H9 (cell line): ENCODE measurements around the gene PDRG1. TPM values are rescaled to one million over a fixed set of nuclear protein-coding genes. Genes with fewer than 3 reads are reported as not detected.

Experiments used
- DNase-seq: peaks from one replicate; pipeline ENCODE4 v3.0.0-alpha.2; 2017
- H2AFZ ChIP-seq: one replicate; pipeline ENCODE4 v1.6.1; 2013; ENCODE audit warnings: mild to moderate bottlenecking, low read length, control low read depth, moderate library complexity
- H2AK5ac ChIP-seq: 2 replicates; pipeline ENCODE4 v1.6.1; 2013; ENCODE audit warnings: low read length, control low read depth, mixed read lengths; ENCODE audit not compliant: insufficient read length
- H2BK120ac ChIP-seq: one replicate; pipeline ENCODE4 v1.6.1; 2013; ENCODE audit warnings: low read depth, mild to moderate bottlenecking, low read length, control low read depth, inconsistent platforms; ENCODE audit not compliant: poor library complexity, severe bottlenecking
- H2BK12ac ChIP-seq: 2 replicates; pipeline ENCODE4 v1.6.1; 2013; ENCODE audit warnings: low read length, control low read depth, mixed read lengths, low read depth; ENCODE audit not compliant: insufficient read length
- H2BK15ac ChIP-seq: 2 replicates; pipeline ENCODE4 v1.6.1; 2013; ENCODE audit warnings: low read depth, low read length, control low read depth
- H2BK20ac ChIP-seq: one replicate; pipeline ENCODE4 v1.6.1; 2013; ENCODE audit warnings: low read depth, mild to moderate bottlenecking, low read length, control low read depth, inconsistent platforms; ENCODE audit not compliant: poor library complexity, severe bottlenecking
- H2BK5ac ChIP-seq: 2 replicates; pipeline ENCODE4 v1.6.1; 2013; ENCODE audit warnings: low read length, control low read depth, mixed read lengths; ENCODE audit not compliant: insufficient read length
- H3K14ac ChIP-seq: 2 replicates; pipeline ENCODE4 v1.6.1; 2013; ENCODE audit warnings: low read length, control low read depth; ENCODE audit not compliant: insufficient read depth
- H3K18ac ChIP-seq: 2 replicates; pipeline ENCODE4 v1.6.1; 2013; ENCODE audit warnings: low read depth, mild to moderate bottlenecking, mixed read lengths, low read length, control low read depth; ENCODE audit not compliant: insufficient read length
- H3K23ac ChIP-seq: 2 replicates; pipeline ENCODE4 v1.6.1; 2013; ENCODE audit warnings: low read length, control low read depth, mixed read lengths, low read depth; ENCODE audit not compliant: insufficient read length
- H3K23me2 ChIP-seq: 2 replicates; pipeline ENCODE4 v1.6.1; 2013; ENCODE audit warnings: low read depth, mild to moderate bottlenecking, mixed read lengths, low read length, control low read depth; ENCODE audit not compliant: insufficient read length, poor library complexity, severe bottlenecking
- H3K27ac ChIP-seq: 2 replicates; pipeline ENCODE4 v1.5.1; 2013; ENCODE audit warnings: low read length, control low read depth, mixed read lengths, low read depth; ENCODE audit not compliant: insufficient read length
- H3K27me3 ChIP-seq: 2 replicates; pipeline ENCODE4 v1.6.1; 2013; ENCODE audit warnings: low read length, control low read depth, inconsistent platforms; ENCODE audit not compliant: insufficient read depth
- H3K4ac ChIP-seq: 2 replicates; pipeline ENCODE4 v1.6.1; 2013; ENCODE audit warnings: low read depth, mild to moderate bottlenecking, control low read depth, inconsistent platforms, low read length, moderate library complexity
- H3K4me1 ChIP-seq: 2 replicates; pipeline ENCODE4 v1.6.1; 2013; ENCODE audit warnings: low read length, control low read depth, inconsistent platforms; ENCODE audit not compliant: insufficient read depth
- H3K4me2 ChIP-seq: 2 replicates; pipeline ENCODE4 v1.6.1; 2013; ENCODE audit warnings: low read length, control low read depth, mixed read lengths; ENCODE audit not compliant: insufficient read length, insufficient read depth
- H3K56ac ChIP-seq: 2 replicates; pipeline ENCODE4 v1.6.1; 2013; ENCODE audit warnings: low read depth, mild to moderate bottlenecking, mixed read lengths, low read length, control low read depth; ENCODE audit not compliant: insufficient read length
- H3K79me1 ChIP-seq: 2 replicates; pipeline ENCODE4 v1.6.1; 2013; ENCODE audit warnings: low read depth, mild to moderate bottlenecking, moderate library complexity, low read length, control low read depth, inconsistent platforms; ENCODE audit not compliant: insufficient read depth, poor library complexity, severe bottlenecking
- H3K79me2 ChIP-seq: 2 replicates; pipeline ENCODE4 v1.6.1; 2013; ENCODE audit warnings: low read length, control low read depth, inconsistent platforms; ENCODE audit not compliant: insufficient read depth
- H3K9ac ChIP-seq: 2 replicates; pipeline ENCODE4 v1.6.1; 2013; ENCODE audit warnings: low read length, control low read depth, mixed read lengths; ENCODE audit not compliant: insufficient read length; ENCODE audit errors: extremely low read depth
- H3K9me3 ChIP-seq: one replicate; pipeline ENCODE4 v1.6.1; 2013; ENCODE audit warnings: low read depth, low read length, inconsistent platforms; ENCODE audit not compliant: control insufficient read depth
- H3T11ph ChIP-seq: one replicate; pipeline ENCODE4 v1.6.1; 2013; ENCODE audit warnings: mild to moderate bottlenecking, low read length, control low read depth, inconsistent platforms
- H4K20me1 ChIP-seq: one replicate; pipeline ENCODE4 v1.6.1; 2013; ENCODE audit not compliant: control insufficient read depth, insufficient read length, insufficient read depth
- H4K5ac ChIP-seq: 2 replicates; pipeline ENCODE4 v1.6.1; 2013; ENCODE audit warnings: low read depth, mild to moderate bottlenecking, mixed read lengths, low read length, control low read depth; ENCODE audit not compliant: insufficient read length
- H4K8ac ChIP-seq: replicated peaks from 2 replicates; pipeline ENCODE4 v1.6.1; 2013; ENCODE audit warnings: low read length, control low read depth, mixed read lengths, low read depth; ENCODE audit not compliant: insufficient read length
- H4K91ac ChIP-seq: 2 replicates; pipeline ENCODE4 v1.6.1; 2013; ENCODE audit warnings: low read depth, mild to moderate bottlenecking, moderate library complexity, mixed read lengths, low read length, control low read depth; ENCODE audit not compliant: insufficient read length
- H3K27ac Mint-ChIP-seq, 3 experiments: 2 replicates in 2 of 3; 3 replicates in 1 of 3; pipeline ENCODE4 v1.8.0; 2020 to 2021; ENCODE audit warnings: mixed read lengths in 3 of 3, mild to moderate bottlenecking in 1 of 3, moderate library complexity in 1 of 3
- H3K27me3 Mint-ChIP-seq: 2 replicates; pipeline ENCODE4 v1.8.0; 2021; ENCODE audit warnings: low read depth, mild to moderate bottlenecking, moderate library complexity, mixed read lengths
- H3K36me3 Mint-ChIP-seq, 3 experiments: 2 replicates in 2 of 3; 3 replicates in 1 of 3; pipeline ENCODE4 v1.8.0; 2020 to 2021; ENCODE audit warnings: low read depth in 3 of 3, mixed read lengths in 3 of 3; ENCODE audit not compliant: insufficient read depth in 1 of 3
- H3K4me1 Mint-ChIP-seq, 2 experiments: 2 replicates each; pipeline ENCODE4 v1.8.0; 2020; ENCODE audit warnings: mixed read lengths in 2 of 2
- H3K4me3 Mint-ChIP-seq, 2 experiments: 2 replicates in 1 of 2; 3 replicates in 1 of 2; pipeline ENCODE4 v1.8.0; 2020 to 2021; ENCODE audit warnings: mild to moderate bottlenecking in 2 of 2, mixed read lengths in 2 of 2, moderate library complexity in 1 of 2
- H3K9me3 Mint-ChIP-seq, 2 experiments: 2 replicates in 1 of 2; 3 replicates in 1 of 2; pipeline ENCODE4 v1.8.0; 2020; ENCODE audit warnings: mild to moderate bottlenecking in 2 of 2, mixed read lengths in 2 of 2, moderate library complexity in 1 of 2
- CTCF ChIP-seq: fragments of 200-600 bp; sonication (generic); conservative IDR thresholded peaks from 3 replicates; pipeline ENCODE4 v1.8.0; 2021; ENCODE audit warnings: antibody characterized with exemption, mild to moderate bottlenecking
- WGBS: extraction: QIAGEN DNeasy Blood & Tissue Kit; methylation state at CpG from one replicate; pipeline ENCODE4 v1.1.7; 2013; ENCODE audit warnings: missing lambda C conversion rate, low lambda C conversion rate, mixed read lengths; ENCODE audit not compliant: insufficient read length; ENCODE audit errors: extremely low coverage; 5-methylcytosine and 5-hydroxymethylcytosine counted together
- total RNA-seq: library from RNA; stranded (reverse); gene quantifications from 2 replicates; pipeline ENCODE4 v1.2.1, GENCODE V29; 2021

PDRG1 gene
- total RNA-seq, 1 experiment from 2014 or later = 32.2 TPM

- H3K9me3 Mint-ChIP-seq = no peaks in the 10 kb centered on the region; a peak in 1 of 5 replicates
- no peaks in the 10 kb centered on the region; the same call in 1 of the 2 replicates for H3K4me1 ChIP-seq
These were observed 45.8 kb downstream of the PDRG1 start for GRCh38 chr20:31906001-31906400.

More at GRCh38 chr20:31906001-31906400, 45.8 kb downstream of the PDRG1 start:
- no peak overlapping the region for H3K4me2 ChIP-seq
- H3K18ac ChIP-seq = peak overlapping the region; percentile 94
- H2AFZ ChIP-seq = no peak overlapping the region
- no peak for TF ChIP-seq CTCF
- no peaks in the 10 kb centered on the region for H3K9me3 ChIP-seq
- no peaks in the 10 kb centered on the region for H4K20me1 ChIP-seq
- 0 out of 2 replicates have a peak, but pooled peaks cover 3% of the 10 kb centered on the region for H3K27me3 Mint-ChIP-seq
- H4K8ac ChIP-seq = no peak overlapping the region
- peak overlapping the region; percentile 41 for H2BK120ac ChIP-seq
- H3K23me2 ChIP-seq = no peaks in the 10 kb centered on the region
- no peak overlapping the region for H2BK12ac ChIP-seq
- H2BK20ac ChIP-seq = no peak overlapping the region
- no peak overlapping the region for H3K27ac ChIP-seq
- H3T11ph ChIP-seq = peak overlapping the region; percentile 55
- no peaks in the 10 kb centered on the region for H3K79me1 ChIP-seq
- H2AK5ac ChIP-seq = no peak overlapping the region
- peak overlapping the region; percentile 84; the same call in 1 of the 2 replicates for H3K14ac ChIP-seq
- no peak overlapping the region for H4K91ac ChIP-seq
- H3K79me2 ChIP-seq = no peaks in the 10 kb centered on the region
- WGBS = no CpG with 5 or more reads among the region's 5 CpGs
- H3K56ac ChIP-seq = no peak overlapping the region
- peak overlapping the region; percentile 65 to 97 (median 96); a peak in 6 of 7 replicates for H3K27ac Mint-ChIP-seq
- no peaks in the 10 kb centered on the region; a peak in 1 of 7 replicates for H3K36me3 Mint-ChIP-seq
- H3K9ac ChIP-seq = no peak overlapping the region
- DNase-seq = peak; percentile 60
- H3K4me1 Mint-ChIP-seq = peaks cover 42 to 50% of the 10 kb centered on the region in 2 experiments
- no peak overlapping the region for H4K5ac ChIP-seq
- H2BK5ac ChIP-seq = no peak overlapping the region
- H2BK15ac ChIP-seq = no peak overlapping the region
- H3K4me3 Mint-ChIP-seq = peak overlapping the region in 1 of 2 experiments; percentile 36; a peak in 1 of 5 replicates
- H3K23ac ChIP-seq = no peak overlapping the region
- H3K27me3 ChIP-seq = no peaks in the 10 kb centered on the region
- no peak overlapping the region; the same call in 1 of the 2 replicates for H3K4ac ChIP-seq
